GM10266 (cell line): ENCODE results near the gene CBX3.
"Not testable (repeated sequence)": the region's sequence is repeated elsewhere in the genome, so short reads cannot be mapped to it uniquely, and the experiment has no call there.

Source experiments
- DNase-seq: peaks from one replicate; pipeline ENCODE4 v3.0.0; 2012; ENCODE audit errors: extremely low spot score
- TF ChIP-seq, protein P1 (sequence below): IDR thresholded peaks from 2 replicates; pipeline ENCODE4 v1.5.1; 2012; ENCODE audit warnings: mild to moderate bottlenecking, low read depth; ENCODE audit not compliant: control insufficient read depth, insufficient read depth; ENCODE audit errors: missing control alignments

CBX3 gene

DNA sequence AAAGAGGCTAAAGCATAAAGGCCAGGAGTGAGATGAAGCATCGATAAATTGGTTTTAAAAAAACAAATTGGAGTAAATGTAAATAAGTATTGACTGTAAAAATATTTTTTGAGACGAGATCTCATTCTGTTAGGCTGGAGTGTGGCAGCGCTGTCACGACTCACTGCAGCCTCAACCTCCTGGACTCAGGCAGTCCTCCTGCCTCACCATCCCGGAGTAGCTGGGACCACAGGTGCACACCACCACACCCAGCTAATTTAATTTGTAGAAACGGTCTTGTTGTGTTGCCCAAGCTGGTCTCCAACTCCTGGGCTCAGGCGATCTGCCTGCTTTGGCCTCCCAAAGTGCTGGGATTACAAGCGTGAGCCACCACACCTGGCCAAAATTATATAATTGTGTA, 18.8 kb upstream of the CBX3 start:
- TF ChIP-seq, protein P1, sequence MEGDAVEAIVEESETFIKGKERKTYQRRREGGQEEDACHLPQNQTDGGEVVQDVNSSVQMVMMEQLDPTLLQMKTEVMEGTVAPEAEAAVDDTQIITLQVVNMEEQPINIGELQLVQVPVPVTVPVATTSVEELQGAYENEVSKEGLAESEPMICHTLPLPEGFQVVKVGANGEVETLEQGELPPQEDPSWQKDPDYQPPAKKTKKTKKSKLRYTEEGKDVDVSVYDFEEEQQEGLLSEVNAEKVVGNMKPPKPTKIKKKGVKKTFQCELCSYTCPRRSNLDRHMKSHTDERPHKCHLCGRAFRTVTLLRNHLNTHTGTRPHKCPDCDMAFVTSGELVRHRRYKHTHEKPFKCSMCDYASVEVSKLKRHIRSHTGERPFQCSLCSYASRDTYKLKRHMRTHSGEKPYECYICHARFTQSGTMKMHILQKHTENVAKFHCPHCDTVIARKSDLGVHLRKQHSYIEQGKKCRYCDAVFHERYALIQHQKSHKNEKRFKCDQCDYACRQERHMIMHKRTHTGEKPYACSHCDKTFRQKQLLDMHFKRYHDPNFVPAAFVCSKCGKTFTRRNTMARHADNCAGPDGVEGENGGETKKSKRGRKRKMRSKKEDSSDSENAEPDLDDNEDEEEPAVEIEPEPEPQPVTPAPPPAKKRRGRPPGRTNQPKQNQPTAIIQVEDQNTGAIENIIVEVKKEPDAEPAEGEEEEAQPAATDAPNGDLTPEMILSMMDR: no peak
- no peak for DNase-seq

DNA sequence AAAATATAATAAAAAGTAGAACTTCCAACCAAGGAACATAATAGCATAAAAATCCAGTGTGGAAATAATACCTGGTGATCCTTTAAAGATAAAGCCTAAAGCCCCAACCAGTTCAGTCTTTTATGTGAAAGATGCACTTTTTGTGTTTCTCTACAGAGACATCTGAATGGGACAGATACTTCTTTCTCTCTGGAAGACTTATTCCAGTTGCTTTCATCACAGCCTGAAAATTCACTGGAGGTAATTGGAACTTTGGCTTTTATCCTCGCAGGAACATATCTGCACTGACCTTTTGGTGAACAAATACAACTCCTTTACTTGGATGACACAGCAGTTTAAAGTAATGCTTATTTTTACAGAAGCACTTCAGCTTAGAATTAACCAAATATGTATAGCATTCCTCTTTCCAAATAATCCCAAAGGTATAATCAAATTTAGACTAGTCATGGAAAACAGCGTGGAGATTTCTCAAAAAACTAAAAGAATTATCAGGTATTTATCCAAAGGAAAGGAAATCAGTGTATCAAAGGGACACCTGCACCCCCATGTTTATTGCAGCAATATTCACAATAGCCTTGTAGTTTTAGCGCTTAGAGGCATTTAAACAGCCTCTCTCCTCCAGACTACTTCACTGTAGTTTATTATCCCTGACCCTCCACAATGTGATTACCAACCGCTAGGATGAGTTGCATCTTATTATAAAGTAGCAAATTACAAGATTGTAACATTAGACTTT, 17.8 kb upstream of the CBX3 start:
- DNase-seq: no peak
- TF ChIP-seq, protein P1: no peak

DNA sequence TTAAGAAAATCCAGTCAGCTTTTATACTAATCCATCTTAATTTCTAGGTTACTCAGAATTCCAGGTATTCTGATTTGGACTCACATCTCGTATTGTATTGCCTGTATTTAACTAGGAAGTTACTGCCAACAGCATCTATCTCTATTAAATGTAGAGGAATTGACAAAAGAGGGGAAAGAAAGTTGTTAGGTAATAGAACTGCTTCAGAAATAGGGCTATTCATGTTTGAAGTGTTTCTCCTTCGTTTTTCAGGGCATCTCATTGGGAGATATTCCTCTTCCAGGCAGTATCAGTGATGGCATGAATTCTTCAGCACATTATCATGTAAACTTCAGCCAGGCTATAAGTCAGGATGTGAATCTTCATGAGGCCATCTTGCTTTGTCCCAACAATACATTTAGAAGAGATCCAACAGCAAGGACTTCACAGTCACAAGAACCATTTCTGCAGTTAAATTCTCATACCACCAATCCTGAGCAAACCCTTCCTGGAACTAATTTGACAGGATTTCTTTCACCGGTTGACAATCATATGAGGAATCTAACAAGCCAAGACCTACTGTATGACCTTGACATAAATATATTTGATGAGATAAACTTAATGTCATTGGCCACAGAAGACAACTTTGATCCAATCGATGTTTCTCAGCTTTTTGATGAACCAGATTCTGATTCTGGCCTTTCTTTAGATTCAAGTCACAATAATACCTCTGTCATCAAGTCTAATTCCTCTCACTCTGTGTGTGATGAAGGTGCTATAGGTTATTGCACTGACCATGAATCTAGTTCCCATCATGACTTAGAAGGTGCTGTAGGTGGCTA, 17.1 kb upstream of the CBX3 start:
- DNase-seq: not testable (repeated sequence)

DNA sequence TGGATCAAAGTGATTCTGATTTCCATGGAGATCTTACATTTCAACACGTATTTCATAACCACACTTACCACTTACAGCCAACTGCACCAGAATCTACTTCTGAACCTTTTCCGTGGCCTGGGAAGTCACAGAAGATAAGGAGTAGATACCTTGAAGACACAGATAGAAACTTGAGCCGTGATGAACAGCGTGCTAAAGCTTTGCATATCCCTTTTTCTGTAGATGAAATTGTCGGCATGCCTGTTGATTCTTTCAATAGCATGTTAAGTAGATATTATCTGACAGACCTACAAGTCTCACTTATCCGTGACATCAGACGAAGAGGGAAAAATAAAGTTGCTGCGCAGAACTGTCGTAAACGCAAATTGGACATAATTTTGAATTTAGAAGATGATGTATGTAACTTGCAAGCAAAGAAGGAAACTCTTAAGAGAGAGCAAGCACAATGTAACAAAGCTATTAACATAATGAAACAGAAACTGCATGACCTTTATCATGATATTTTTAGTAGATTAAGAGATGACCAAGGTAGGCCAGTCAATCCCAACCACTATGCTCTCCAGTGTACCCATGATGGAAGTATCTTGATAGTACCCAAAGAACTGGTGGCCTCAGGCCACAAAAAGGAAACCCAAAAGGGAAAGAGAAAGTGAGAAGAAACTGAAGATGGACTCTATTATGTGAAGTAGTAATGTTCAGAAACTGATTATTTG, 16.3 kb upstream of the CBX3 start:
- DNase-seq: no peak
- TF ChIP-seq, protein P1: no peak

DNA sequence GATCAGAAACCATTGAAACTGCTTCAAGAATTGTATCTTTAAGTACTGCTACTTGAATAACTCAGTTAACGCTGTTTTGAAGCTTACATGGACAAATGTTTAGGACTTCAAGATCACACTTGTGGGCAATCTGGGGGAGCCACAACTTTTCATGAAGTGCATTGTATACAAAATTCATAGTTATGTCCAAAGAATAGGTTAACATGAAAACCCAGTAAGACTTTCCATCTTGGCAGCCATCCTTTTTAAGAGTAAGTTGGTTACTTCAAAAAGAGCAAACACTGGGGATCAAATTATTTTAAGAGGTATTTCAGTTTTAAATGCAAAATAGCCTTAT, 15.7 kb upstream of the CBX3 start:
- DNase-seq: no peak
- TF ChIP-seq, protein P1: no peak

DNA sequence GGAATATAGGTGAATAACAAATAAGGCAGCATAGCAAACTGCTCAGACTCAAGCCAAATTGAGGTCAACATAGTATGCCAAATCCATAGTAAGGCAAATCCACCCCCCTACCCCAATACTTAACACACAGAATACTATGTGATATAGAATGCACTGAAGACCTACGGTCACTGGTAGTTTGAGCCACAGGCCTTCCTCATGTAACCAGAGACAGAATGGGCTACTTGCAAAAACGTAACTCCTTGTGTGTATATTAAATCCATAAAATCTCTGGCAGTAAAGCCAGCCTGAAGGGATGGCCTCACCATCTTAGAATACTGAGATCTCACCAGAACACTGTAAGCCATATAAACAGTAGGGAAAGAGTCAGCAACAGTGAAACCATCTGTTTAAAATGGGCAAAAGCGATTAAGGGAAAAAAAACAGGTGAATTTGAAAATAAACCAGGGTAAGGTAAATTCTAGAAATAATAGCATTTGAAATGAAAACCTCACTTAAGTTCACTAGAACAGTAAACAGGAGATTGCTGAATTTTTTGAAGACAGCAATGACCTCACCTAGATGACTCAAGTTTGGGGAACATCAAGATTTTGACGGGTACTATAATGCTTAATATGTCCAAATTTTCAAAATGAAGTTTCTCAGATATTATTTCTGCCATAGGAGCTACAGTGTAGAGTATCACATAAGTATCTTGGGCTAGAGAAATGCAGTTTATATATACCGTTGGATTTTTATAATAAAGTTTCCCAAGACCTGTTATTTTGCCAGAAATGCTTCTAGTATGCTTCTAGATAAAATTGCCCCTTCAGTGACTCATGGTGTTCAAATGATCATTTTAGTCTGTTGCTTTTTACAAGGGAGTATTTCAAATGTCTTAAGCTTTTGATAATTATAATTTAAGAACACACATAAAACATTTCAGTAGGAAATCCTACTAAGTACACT, 14.9 kb upstream of the CBX3 start:
- DNase-seq: no peak
- TF ChIP-seq, protein P1: no peak
